ENCODE data around the gene TAF15.

DNA sequence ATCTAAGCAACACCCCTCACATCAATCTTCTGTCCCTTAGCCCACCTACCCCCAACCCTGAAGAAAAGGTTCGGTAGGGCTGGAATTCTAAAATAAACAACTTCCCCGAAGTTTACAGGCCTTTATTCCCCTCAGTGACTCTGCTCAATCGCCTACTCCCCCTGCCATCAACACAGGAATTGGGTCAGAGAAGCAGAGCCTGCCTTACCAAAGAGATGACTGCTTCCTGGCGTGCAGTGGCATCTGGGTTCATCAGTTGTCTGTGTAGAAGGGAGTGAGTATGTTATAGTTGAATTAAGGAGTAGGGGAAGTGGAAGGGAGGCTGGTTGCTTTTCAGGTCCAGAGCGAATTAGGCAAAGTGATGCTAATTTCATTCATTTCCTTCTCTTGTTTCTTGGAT is 46.7 kb downstream of the TAF15 start:
- TF ChIP-seq CTCF (conservative IDR thresholded peaks at IDR 0.05) (no peak), EZH2 (IDR thresholded peaks at IDR 0.05; ENCODE audit: low read depth) (no peak)

Data from PC-9 (cell line).